Calu3 (cell line): ENCODE data around the gene ARHGAP22. TPM values are rescaled to one million over a fixed set of nuclear protein-coding genes. Genes with fewer than 3 reads are reported as not detected.

Experiments
- BruUV-seq: library from RNA; stranded (reverse); fragments of 400-500 nt; replicated peaks from 2 replicates; lab custom pipeline; 2021; lab: Mats Ljungman, UMichigan
- CTCF ChIA-PET: fragments of 300-600 bp; sonication (Branson Sonifier 250); formaldehyde crosslinking; loops from one replicate; lab custom pipeline; 2022; ENCODE audit warnings: antibody characterized with exemption; lab: Charles Lee
- DNase-seq: peaks from one replicate; pipeline ENCODE4 v3.0.0; 2022
- H3K27ac Mint-ChIP-seq: one replicate; pipeline ENCODE4 v1.8.0; 2022; ENCODE audit warnings: mixed read lengths; ENCODE audit not compliant: unreplicated experiment
- H3K27me3 Mint-ChIP-seq: one replicate; pipeline ENCODE4 v1.8.0; 2022; ENCODE audit warnings: mixed read lengths; ENCODE audit not compliant: unreplicated experiment
- H3K36me3 Mint-ChIP-seq: one replicate; pipeline ENCODE4 v1.8.0; 2022; ENCODE audit warnings: mild to moderate bottlenecking, moderate library complexity, mixed read lengths; ENCODE audit not compliant: insufficient read depth, unreplicated experiment
- H3K4me1 Mint-ChIP-seq: one replicate; pipeline ENCODE4 v1.8.0; 2022; ENCODE audit warnings: mild to moderate bottlenecking, low read depth, mixed read lengths; ENCODE audit not compliant: unreplicated experiment
- H3K4me3 Mint-ChIP-seq: one replicate; pipeline ENCODE4 v1.8.0; 2022; ENCODE audit warnings: mild to moderate bottlenecking, low read depth, moderate library complexity, mixed read lengths; ENCODE audit not compliant: unreplicated experiment
- H3K9me3 Mint-ChIP-seq: one replicate; pipeline ENCODE4 v1.8.0; 2022; ENCODE audit warnings: low read depth, mixed read lengths; ENCODE audit not compliant: unreplicated experiment
- intact Hi-C: fragments of 100-400 bp; cut with micrococcal nuclease; formaldehyde crosslinking; loops from one replicate; pipeline ENCODE4 v1.10.0; 2022; ENCODE audit not compliant: unreplicated experiment
- total RNA-seq: library from RNA; stranded (reverse); gene quantifications from 2 replicates; pipeline ENCODE4 v1.2.3, GENCODE V29; 2022
- TF ChIP-seq, protein P1 (sequence below): fragments of 200-600 bp; IDR thresholded peaks from one replicate; pipeline ENCODE4 v1.8.0; 2022; ENCODE audit warnings: antibody characterized with exemption; ENCODE audit not compliant: unreplicated experiment

The ARHGAP22 gene
- total RNA-seq, 1 experiment from 2014 or later = 1.0 TPM

DNA sequence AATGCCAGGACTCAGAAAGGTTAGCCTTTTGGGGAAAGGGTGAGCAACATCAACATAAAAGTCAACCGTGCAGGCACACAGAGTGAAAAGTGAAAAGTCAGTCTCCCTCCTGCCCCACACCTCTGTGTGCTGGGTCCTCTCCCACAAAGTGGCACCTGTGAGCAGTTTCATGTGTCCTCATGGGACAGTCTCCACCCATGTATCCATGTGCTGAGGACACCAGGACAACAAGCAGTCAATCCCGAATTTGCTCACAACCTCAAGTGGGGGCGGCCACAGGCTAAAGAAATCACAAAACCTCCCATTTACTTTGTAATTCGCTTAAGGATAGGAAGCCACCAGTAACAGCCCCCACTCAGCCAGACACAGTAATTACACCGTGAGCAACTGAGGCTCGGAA lies 97.4 kb downstream of the ARHGAP22 start:
- no TSS peak for BruUV-seq
- Mint-ChIP-seq H3K4me3 (no peak overlapping the region), H3K27me3 (no peaks in the 10 kb centered on the region), H3K27ac (no peak overlapping the region), H3K4me1 (no peaks in the 10 kb centered on the region), H3K9me3 (no peaks in the 10 kb centered on the region), H3K36me3 (no peaks in the 10 kb centered on the region)
- no peak for DNase-seq
- TF ChIP-seq, protein P1, sequence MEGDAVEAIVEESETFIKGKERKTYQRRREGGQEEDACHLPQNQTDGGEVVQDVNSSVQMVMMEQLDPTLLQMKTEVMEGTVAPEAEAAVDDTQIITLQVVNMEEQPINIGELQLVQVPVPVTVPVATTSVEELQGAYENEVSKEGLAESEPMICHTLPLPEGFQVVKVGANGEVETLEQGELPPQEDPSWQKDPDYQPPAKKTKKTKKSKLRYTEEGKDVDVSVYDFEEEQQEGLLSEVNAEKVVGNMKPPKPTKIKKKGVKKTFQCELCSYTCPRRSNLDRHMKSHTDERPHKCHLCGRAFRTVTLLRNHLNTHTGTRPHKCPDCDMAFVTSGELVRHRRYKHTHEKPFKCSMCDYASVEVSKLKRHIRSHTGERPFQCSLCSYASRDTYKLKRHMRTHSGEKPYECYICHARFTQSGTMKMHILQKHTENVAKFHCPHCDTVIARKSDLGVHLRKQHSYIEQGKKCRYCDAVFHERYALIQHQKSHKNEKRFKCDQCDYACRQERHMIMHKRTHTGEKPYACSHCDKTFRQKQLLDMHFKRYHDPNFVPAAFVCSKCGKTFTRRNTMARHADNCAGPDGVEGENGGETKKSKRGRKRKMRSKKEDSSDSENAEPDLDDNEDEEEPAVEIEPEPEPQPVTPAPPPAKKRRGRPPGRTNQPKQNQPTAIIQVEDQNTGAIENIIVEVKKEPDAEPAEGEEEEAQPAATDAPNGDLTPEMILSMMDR = no peak
- intact Hi-C loops = loop anchor here (2.0 kb wide), 2 partner anchors 63 to 293 kb away; no protein-coding TSS in a partner anchor
- CTCF ChIA-PET = interaction anchor here (1.9 kb wide), 1 partner anchor 144 kb away, joined by 14 read pairs; no protein-coding TSS in a partner anchor

- intact Hi-C loops = loop anchor here (1.0 to 2.0 kb wide), 3 partner anchors 62 to 292 kb away; no protein-coding TSS in a partner anchor
- TF ChIP-seq, protein P1 = peak; percentile 32
Measured at GRCh38 chr10:48506147-48506917, 98.5 kb downstream of the ARHGAP22 start.

GRCh38 chr10:48505394-48506112 lies 99.3 kb downstream of the ARHGAP22 start:
- peak; percentile 26 for DNase-seq
- TF ChIP-seq, protein P1 = no peak
- CTCF ChIA-PET = interaction anchor here (1.9 kb wide), 1 partner anchor 142 kb away, joined by 14 read pairs; no protein-coding TSS in a partner anchor
- intact Hi-C loops = loop anchor here (1.0 to 2.0 kb wide), 3 partner anchors 61 to 291 kb away; no protein-coding TSS in a partner anchor
- Mint-ChIP-seq H3K36me3 (no peaks in the 10 kb centered on the region), H3K27ac (no peak overlapping the region), H3K4me1 (no peaks in the 10 kb centered on the region), H3K9me3 (no peaks in the 10 kb centered on the region), H3K4me3 (no peak overlapping the region), H3K27me3 (no peaks in the 10 kb centered on the region)
- BruUV-seq = no TSS peak

More at GRCh38 chr10:48506147-48506917, 98.5 kb downstream of the ARHGAP22 start:
- H3K9me3 Mint-ChIP-seq = no peaks in the 10 kb centered on the region
- no peaks in the 10 kb centered on the region for H3K4me1 Mint-ChIP-seq
- CTCF ChIA-PET = interaction anchor here (1.0 to 1.9 kb wide), 3 partner anchors 25 to 143 kb away, joined by 3 to 14 read pairs (median 12); no protein-coding TSS in a partner anchor
- no peaks in the 10 kb centered on the region for H3K27me3 Mint-ChIP-seq
- BruUV-seq = no TSS peak
- no peak overlapping the region for H3K4me3 Mint-ChIP-seq
- H3K27ac Mint-ChIP-seq = no peak overlapping the region
- no peaks in the 10 kb centered on the region for H3K36me3 Mint-ChIP-seq
- peak; percentile 51 for DNase-seq

DNA sequence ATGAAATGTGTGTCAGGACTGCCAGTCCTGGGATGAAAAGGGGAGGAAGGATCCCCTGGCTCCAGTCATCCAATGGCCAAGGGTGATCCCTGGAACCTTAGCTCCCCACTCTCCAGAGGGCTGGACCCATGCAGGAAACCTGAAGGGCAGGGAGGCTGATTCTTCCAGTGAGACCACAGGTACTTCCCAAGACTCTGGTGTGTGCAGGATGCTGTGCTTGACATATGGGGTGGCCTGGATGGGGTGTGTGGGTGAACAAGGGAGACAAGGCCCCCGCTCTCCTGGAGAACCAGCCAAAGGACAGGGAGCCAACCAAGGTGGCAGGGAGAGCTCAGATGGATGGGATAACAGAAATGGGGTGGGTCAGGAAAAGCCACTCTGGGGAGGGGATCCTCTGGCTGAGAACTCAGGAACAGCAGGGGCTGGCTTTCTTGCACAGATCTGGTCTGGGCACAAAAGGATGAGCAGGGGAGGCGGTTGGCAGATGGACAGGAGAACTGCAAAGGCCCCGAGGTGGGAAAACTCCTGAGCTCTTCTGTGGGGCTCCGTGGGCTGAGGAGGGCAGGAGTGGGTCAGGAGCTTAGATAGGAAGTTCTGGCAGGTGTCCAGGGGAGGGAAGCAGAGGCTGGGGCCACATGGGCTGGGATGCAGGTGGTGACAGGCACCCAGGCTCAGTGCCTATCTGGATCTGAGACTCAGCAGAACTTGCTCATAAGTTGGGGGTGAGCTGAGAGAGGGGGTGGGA lies 100.6 kb downstream of the ARHGAP22 start:
- no peak overlapping the region for H3K4me3 Mint-ChIP-seq
- no peaks in the 10 kb centered on the region for H3K9me3 Mint-ChIP-seq
- no peaks in the 10 kb centered on the region for H3K4me1 Mint-ChIP-seq
- no peak for DNase-seq
- H3K27me3 Mint-ChIP-seq = no peaks in the 10 kb centered on the region
- H3K36me3 Mint-ChIP-seq = no peaks in the 10 kb centered on the region
- H3K27ac Mint-ChIP-seq = no peak overlapping the region
- intact Hi-C loops = no loop called here
- TF ChIP-seq, protein P1 = no peak
- no TSS peak for BruUV-seq
- CTCF ChIA-PET = interaction anchor here (0.9 to 1.0 kb wide), 2 partner anchors 60 to 141 kb away, joined by 3 read pairs; no protein-coding TSS in a partner anchor
